Osteocyte (in vitro differentiated cells): ENCODE data around the gene PALD1. TPM values are rescaled to one million over a fixed set of nuclear protein-coding genes. Genes with fewer than 3 reads are reported as not detected.
A peak's percentile ranks its signal among the peaks of the same experiment; 100 is the strongest.

Source experiments
- DNase-seq: peaks from one replicate; pipeline ENCODE4 v3.0.0; 2021; ENCODE audit warnings: mixed read lengths; ENCODE audit not compliant: unreplicated experiment; ENCODE audit errors: extremely low spot score
- H3K27ac Mint-ChIP-seq: one replicate; pipeline ENCODE4 v1.8.0; 2021; ENCODE audit warnings: mild to moderate bottlenecking, mixed read lengths; ENCODE audit not compliant: unreplicated experiment
- H3K27me3 Mint-ChIP-seq: one replicate; pipeline ENCODE4 v1.8.0; 2021; ENCODE audit warnings: mixed read lengths; ENCODE audit not compliant: unreplicated experiment
- H3K36me3 Mint-ChIP-seq: one replicate; pipeline ENCODE4 v1.8.0; 2021; ENCODE audit warnings: mixed read lengths; ENCODE audit not compliant: unreplicated experiment
- H3K4me1 Mint-ChIP-seq: one replicate; pipeline ENCODE4 v1.8.0; 2021; ENCODE audit warnings: mixed read lengths; ENCODE audit not compliant: unreplicated experiment
- H3K4me3 Mint-ChIP-seq: one replicate; pipeline ENCODE4 v1.8.0; 2021; ENCODE audit warnings: mild to moderate bottlenecking, moderate library complexity, mixed read lengths; ENCODE audit not compliant: unreplicated experiment
- H3K9me3 Mint-ChIP-seq: one replicate; pipeline ENCODE4 v1.8.0; 2021; ENCODE audit warnings: mixed read lengths; ENCODE audit not compliant: unreplicated experiment
- CTCF ChIP-seq: fragments of 200-600 bp; sonication (generic); IDR thresholded peaks from 2 replicates; pipeline ENCODE4 v1.5.0; 2021; ENCODE audit warnings: antibody characterized with exemption, mild to moderate bottlenecking, moderate library complexity
- total RNA-seq: library from RNA; stranded (reverse); gene quantifications from 2 replicates; pipeline ENCODE4 v1.2.1, GENCODE V29; 2021

Gene PALD1
- total RNA-seq, 1 donor from 2014 or later = 3.1 TPM

GRCh38 chr10:70496341-70497119 is 18.0 kb downstream of the PALD1 start:
- peaks cover 19% of the 10 kb centered on the region for H3K4me1 Mint-ChIP-seq
- no peak overlapping the region for H3K4me3 Mint-ChIP-seq
- no peak overlapping the region for H3K27ac Mint-ChIP-seq

GRCh38 chr10:70497120-70497545 is 18.6 kb downstream of the PALD1 start:
- H3K27ac Mint-ChIP-seq = no peak overlapping the region
- peaks cover 19% of the 10 kb centered on the region for H3K4me1 Mint-ChIP-seq

More at GRCh38 chr10:70496341-70497119, 18.0 kb downstream of the PALD1 start:
- Mint-ChIP-seq H3K27me3 (no peaks in the 10 kb centered on the region), H3K36me3 (no peaks in the 10 kb centered on the region), H3K9me3 (no peaks in the 10 kb centered on the region)
- no peak for TF ChIP-seq CTCF
- DNase-seq = no peak

GRCh38 chr10:70498970-70499835 is 20.6 kb downstream of the PALD1 start:
- H3K27me3 Mint-ChIP-seq = no peaks in the 10 kb centered on the region
- peaks cover 24% of the 10 kb centered on the region for H3K4me1 Mint-ChIP-seq
- H3K9me3 Mint-ChIP-seq = no peaks in the 10 kb centered on the region
- DNase-seq = no peak
- TF ChIP-seq CTCF = no peak
- no peak overlapping the region for H3K4me3 Mint-ChIP-seq
- peak overlapping the region; percentile 29 for H3K27ac Mint-ChIP-seq
- no peaks in the 10 kb centered on the region for H3K36me3 Mint-ChIP-seq

More at GRCh38 chr10:70497120-70497545, 18.6 kb downstream of the PALD1 start:
- TF ChIP-seq CTCF = no peak
- H3K36me3 Mint-ChIP-seq = no peaks in the 10 kb centered on the region
- H3K4me3 Mint-ChIP-seq = no peak overlapping the region
- H3K9me3 Mint-ChIP-seq = no peaks in the 10 kb centered on the region
- no peak for DNase-seq
- no peaks in the 10 kb centered on the region for H3K27me3 Mint-ChIP-seq

GRCh38 chr10:70499836-70500167 is 21.2 kb downstream of the PALD1 start:
- H3K9me3 Mint-ChIP-seq = no peaks in the 10 kb centered on the region
- peak overlapping the region; percentile 29 for H3K27ac Mint-ChIP-seq
- H3K4me1 Mint-ChIP-seq = peaks cover 24% of the 10 kb centered on the region
- no peak overlapping the region for H3K4me3 Mint-ChIP-seq
- H3K36me3 Mint-ChIP-seq = no peaks in the 10 kb centered on the region
- TF ChIP-seq CTCF = no peak
- H3K27me3 Mint-ChIP-seq = no peaks in the 10 kb centered on the region
- DNase-seq = no peak

GRCh38 chr10:70500368-70500767 is 21.8 kb downstream of the PALD1 start:
- no peak for DNase-seq

More at GRCh38 chr10:70500368-70500767, 21.8 kb downstream of the PALD1 start:
- Mint-ChIP-seq H3K9me3 (no peaks in the 10 kb centered on the region), H3K4me3 (no peak overlapping the region), H3K27me3 (no peaks in the 10 kb centered on the region), H3K36me3 (no peaks in the 10 kb centered on the region), H3K27ac (no peak overlapping the region), H3K4me1 (peaks cover 24% of the 10 kb centered on the region)
- no peak for TF ChIP-seq CTCF
